ENCODE results near the gene GFM1.
"Not testable (repeated sequence)": the region's sequence is repeated elsewhere in the genome, so short reads cannot be mapped to it uniquely, and the experiment has no call there.

- TF ChIP-seq CTCF (conservative IDR thresholded peaks at IDR 0.05; ENCODE audit: low read depth, low read length); EZH2 (IDR thresholded peaks at IDR 0.05; ENCODE audit: borderline replicate concordance, low read depth, low read length, poor library complexity, severe bottlenecking): not testable (repeated sequence)
Observed at GRCh38 chr3:158693866-158694456, 49.6 kb downstream of the GFM1 start.
